H1 (cell line): ENCODE results near the gene MRPS25. TPM values are rescaled to one million over a fixed set of nuclear protein-coding genes. Genes with fewer than 3 reads are reported as not detected.
A peak's percentile ranks its signal among the peaks of the same experiment; 100 is the strongest.

Experiments used
- CTCF ChIA-PET: fragments of 300-600 bp; sonication (Branson Sonifier 250); formaldehyde crosslinking; loops from one replicate; lab custom pipeline; 2021; ENCODE audit not compliant: partially characterized antibody; lab: Charles Lee
- POLR2A ChIA-PET: fragments of 300-600 bp; sonication (Branson Sonifier 250); formaldehyde crosslinking; loops from one replicate; lab custom pipeline; 2021; ENCODE audit warnings: inconsistent platforms; ENCODE audit not compliant: partially characterized antibody; lab: Charles Lee
- DNase-seq, 2 experiments: peaks; one replicate each; pipeline versions ENCODE4 v3.0.0 to v3.0.0-alpha.2; 2010 to 2022; ENCODE audit warnings: low spot score in 2 of 2, low read depth in 1 of 2, mixed read lengths in 1 of 2
- FAIRE-seq: peaks from 2 replicates; lab custom pipeline; 2011; peaks lifted over from hg19 to GRCh38; lab: Jason Lieb, UNC
- H2AFZ ChIP-seq: 2 replicates; pipeline ENCODE4 v1.8.1; 2012; ENCODE audit warnings: low read length, inconsistent platforms
- H2AK5ac ChIP-seq: 2 replicates; pipeline ENCODE4 v1.6.1; 2013; ENCODE audit warnings: low read depth, low read length
- H2BK120ac ChIP-seq: replicated peaks from 2 replicates; pipeline ENCODE3; 2013; ENCODE audit warnings: low read depth, low read length, inconsistent platforms
- H2BK12ac ChIP-seq: 2 replicates; pipeline ENCODE4 v1.6.1; 2013; ENCODE audit warnings: low read depth, low read length
- H2BK15ac ChIP-seq: 2 replicates; pipeline ENCODE4 v1.6.1; 2013; ENCODE audit warnings: low read length
- H2BK20ac ChIP-seq: 2 replicates; pipeline ENCODE4 v1.6.1; 2013; ENCODE audit warnings: low read length
- H2BK5ac ChIP-seq: 2 replicates; pipeline ENCODE4 v1.6.1; 2013; ENCODE audit warnings: low read depth, low read length
- H3K14ac ChIP-seq: 2 replicates; pipeline ENCODE4 v1.6.1; 2013; ENCODE audit warnings: inconsistent platforms; ENCODE audit not compliant: insufficient read length
- H3K18ac ChIP-seq: 2 replicates; pipeline ENCODE4 v1.6.1; 2013; ENCODE audit warnings: low read length; ENCODE audit errors: extremely low read depth
- H3K23ac ChIP-seq: 2 replicates; pipeline ENCODE4 v1.6.1; 2013; ENCODE audit warnings: inconsistent platforms; ENCODE audit not compliant: insufficient read length
- H3K23me2 ChIP-seq: 2 replicates; pipeline ENCODE4 v1.6.1; 2013; ENCODE audit warnings: low read depth, low read length
- H3K27ac ChIP-seq: 2 replicates; pipeline ENCODE4 v1.6.1; 2011; ENCODE audit warnings: low read depth, low read length, inconsistent platforms
- H3K27me3 ChIP-seq, 4 experiments: replicated peaks in 1 of 4; 1 replicate in 1 of 4; 2 replicates in 3 of 4; pipeline versions ENCODE4 v1.6.1 to v1.8.1; 2011 to 2013; ENCODE audit warnings: low read length in 3 of 4, mild to moderate bottlenecking in 3 of 4, inconsistent platforms in 2 of 4, mixed read lengths in 2 of 4, moderate library complexity in 1 of 4; ENCODE audit not compliant: control insufficient read depth in 3 of 4, insufficient read depth in 3 of 4; ENCODE audit errors: extremely low read depth in 1 of 4
- H3K36me3 ChIP-seq, 4 experiments: 2 replicates each; pipeline versions ENCODE4 v1.6.1 to v1.8.1; 2011 to 2013; ENCODE audit warnings: mild to moderate bottlenecking in 4 of 4, low read length in 3 of 4, moderate library complexity in 2 of 4, control low read depth in 1 of 4, inconsistent platforms in 1 of 4; ENCODE audit not compliant: insufficient read depth in 4 of 4, control insufficient read depth in 2 of 4
- H3K4ac ChIP-seq: replicated peaks from 2 replicates; pipeline ENCODE3; 2013; ENCODE audit warnings: low read length, low read depth, mixed read lengths, inconsistent platforms; ENCODE audit not compliant: insufficient read length
- H3K4me1 ChIP-seq, 4 experiments: replicated peaks in 1 of 4; 1 replicate in 1 of 4; 2 replicates in 3 of 4; pipeline versions ENCODE4 v1.6.1 to v1.8.1; 2011 to 2013; ENCODE audit warnings: low read length in 3 of 4, inconsistent platforms in 2 of 4, mixed read lengths in 1 of 4; ENCODE audit not compliant: insufficient read depth in 4 of 4, control insufficient read depth in 3 of 4
- H3K4me2 ChIP-seq, 2 experiments: 2 replicates each; pipeline versions ENCODE4 v1.6.1 to v1.8.1; 2011 to 2013; ENCODE audit warnings: low read depth in 2 of 2, low read length in 2 of 2, control low read depth in 1 of 2, inconsistent platforms in 1 of 2, mild to moderate bottlenecking in 1 of 2; ENCODE audit not compliant: insufficient read depth in 1 of 2
- H3K4me3 ChIP-seq, 4 experiments: fragments of 200-600, 300-600 bp in 1 of 4; sonication (generic), shearing (Covaris generic), sonication (Bioruptor Twin) in 1 of 4; 2 replicates each; pipeline versions ENCODE4 v1.5.1 to v1.8.1; 2011 to 2016; ENCODE audit warnings: low read length in 4 of 4, low read depth in 3 of 4, control low read depth in 2 of 4, inconsistent platforms in 2 of 4, mild to moderate bottlenecking in 2 of 4, mixed read lengths in 1 of 4, moderate library complexity in 1 of 4; ENCODE audit not compliant: insufficient read depth in 2 of 4; ENCODE audit errors: extremely low read depth in 1 of 4
- H3K56ac ChIP-seq: replicated peaks from 2 replicates; pipeline ENCODE3; 2013; ENCODE audit warnings: low read depth, mild to moderate bottlenecking, mixed read lengths, low read length, inconsistent platforms; ENCODE audit not compliant: insufficient read length
- H3K79me1 ChIP-seq: 2 replicates; pipeline ENCODE4 v1.6.1; 2013; ENCODE audit warnings: low read depth, low read length, control low read depth
- H3K79me2 ChIP-seq, 2 experiments: 2 replicates each; pipeline versions ENCODE4 v1.6.1 to v1.8.1; 2012 to 2013; ENCODE audit warnings: low read length in 2 of 2, mild to moderate bottlenecking in 2 of 2, inconsistent platforms in 1 of 2; ENCODE audit not compliant: insufficient read depth in 2 of 2, control insufficient read depth in 1 of 2
- H3K9ac ChIP-seq, 4 experiments: replicated peaks in 1 of 4; 1 replicate in 1 of 4; 2 replicates in 3 of 4; pipeline versions ENCODE4 v1.6.1 to v1.8.1; 2011 to 2013; ENCODE audit warnings: low read depth in 3 of 4, low read length in 3 of 4, control low read depth in 2 of 4, mild to moderate bottlenecking in 2 of 4, moderate library complexity in 2 of 4, inconsistent platforms in 1 of 4; ENCODE audit errors: extremely low read depth in 1 of 4
- H3K9me3 ChIP-seq, 2 experiments: 2 replicates each; pipeline versions ENCODE4 v1.6.1 to v1.8.1; 2012 to 2013; ENCODE audit warnings: mild to moderate bottlenecking in 2 of 2, moderate library complexity in 2 of 2, control low read depth in 1 of 2, inconsistent platforms in 1 of 2, low read depth in 1 of 2, low read length in 1 of 2, mixed read lengths in 1 of 2; ENCODE audit not compliant: insufficient read depth in 2 of 2
- H4K20me1 ChIP-seq, 2 experiments: replicated peaks in 1 of 2; 2 replicates each; pipeline versions ENCODE3 to v1.8.1; 2011 to 2013; ENCODE audit warnings: inconsistent platforms in 2 of 2, low read length in 2 of 2, mild to moderate bottlenecking in 1 of 2; ENCODE audit not compliant: insufficient read depth in 2 of 2, control insufficient read depth in 1 of 2
- H4K5ac ChIP-seq: 2 replicates; pipeline ENCODE4 v1.6.1; 2013; ENCODE audit warnings: low read length, low read depth, mixed read lengths, inconsistent platforms; ENCODE audit not compliant: insufficient read length
- H4K8ac ChIP-seq: 2 replicates; pipeline ENCODE4 v1.8.0; 2013; ENCODE audit warnings: mild to moderate bottlenecking, moderate library complexity, low read length, inconsistent platforms; ENCODE audit not compliant: insufficient read depth; ENCODE audit errors: extremely low read depth
- H4K91ac ChIP-seq: replicated peaks from 2 replicates; pipeline ENCODE3; 2013; ENCODE audit warnings: low read length, mixed read lengths, inconsistent platforms; ENCODE audit not compliant: insufficient read length
- BACH1 ChIP-seq: IDR thresholded peaks from 2 replicates; pipeline ENCODE4 v1.6.1; 2012; ENCODE audit warnings: low read length, improper control_type of control experiment
- CBX5 ChIP-seq: fragments of 300-800, 300-1000 bp; sonication (generic); IDR thresholded peaks from 2 replicates; pipeline ENCODE4 v1.7.1; 2016; ENCODE audit warnings: antibody characterized with exemption, low read length, low read depth
- E2F6 ChIP-seq: IDR thresholded peaks from 2 replicates; pipeline ENCODE4 v1.6.1; 2012; ENCODE audit warnings: inconsistent platforms
- EGR1 ChIP-seq: IDR thresholded peaks from 2 replicates; pipeline ENCODE4 v1.6.1; 2011; ENCODE audit warnings: low read depth, low read length, borderline replicate concordance
- EP300 ChIP-seq, 2 experiments: IDR thresholded peaks; 1 replicate in 1 of 2; 2 replicates in 1 of 2; pipeline ENCODE4 v1.6.1; 2011 to 2012; ENCODE audit warnings: low read depth in 2 of 2, low read length in 2 of 2, mild to moderate bottlenecking in 2 of 2, borderline replicate concordance in 1 of 2, inconsistent platforms in 1 of 2, moderate library complexity in 1 of 2
- EZH2 ChIP-seq: fragments of 200-600 bp; sonication (generic); IDR thresholded peaks from 2 replicates; pipeline ENCODE4 v1.7.1; 2012; ENCODE audit warnings: low read depth, mild to moderate bottlenecking, moderate library complexity, low read length, inconsistent platforms; ENCODE audit not compliant: severe bottlenecking
- NANOG ChIP-seq: IDR thresholded peaks from 2 replicates; pipeline ENCODE4 v1.6.1; 2011; ENCODE audit warnings: low read length, low read depth, mild to moderate bottlenecking, inconsistent platforms; ENCODE audit not compliant: insufficient read depth, poor library complexity, severe bottlenecking
- SIX5 ChIP-seq: IDR thresholded peaks from 2 replicates; pipeline ENCODE4 v1.6.1; 2011; ENCODE audit warnings: mild to moderate bottlenecking, low read depth, low read length
- TAF1 ChIP-seq: IDR thresholded peaks from 2 replicates; pipeline ENCODE4 v1.6.1; 2011; ENCODE audit warnings: mild to moderate bottlenecking, low read depth, low read length
- TEAD4 ChIP-seq: IDR thresholded peaks from 2 replicates; pipeline ENCODE4 v1.6.1; 2012; ENCODE audit warnings: low read depth, low read length, inconsistent platforms, mixed read lengths
- USF2 ChIP-seq: IDR thresholded peaks from 2 replicates; pipeline ENCODE4 v1.6.1; 2011; ENCODE audit warnings: low read length, improper control_type of control experiment
- YY1 ChIP-seq: IDR thresholded peaks from 2 replicates; pipeline ENCODE4 v1.6.1; 2011; ENCODE audit warnings: low read depth, mild to moderate bottlenecking, low read length
- WGBS, 2 experiments: shearing (Covaris generic) in 1 of 2; methylation state at CpG; one replicate each; pipeline versions ENCODE4 v1.1.6 to v1.1.7; 2013 to 2015; ENCODE audit warnings: low lambda C conversion rate in 2 of 2, mixed read lengths in 2 of 2, inconsistent platforms in 1 of 2, low coverage in 1 of 2, missing lambda C conversion rate in 1 of 2; ENCODE audit not compliant: insufficient replicate concordance in 2 of 2, insufficient coverage in 1 of 2, insufficient read length in 1 of 2; ENCODE audit errors: extremely low coverage in 1 of 2, missing lambda C conversion rate in 1 of 2; 5-methylcytosine and 5-hydroxymethylcytosine counted together
- polyA plus RNA-seq, 7 experiments: library from polyadenylated mRNA; depleted of rRNA in 3 of 7; stranded (reverse) in 5 of 7; unstranded in 2 of 7; fragments of >200 nt in 5 of 7; fragments of 200-250 nt in 2 of 7; gene quantifications; 1 replicate in 5 of 7; 2 replicates in 1 of 7; 4 replicates in 1 of 7; pipeline versions ENCODE4 v1.2.1 to v1.2.3, GENCODE V29; 2011 to 2013; ENCODE audit warnings: missing spikeins in 2 of 7, mixed read lengths in 2 of 7
- total RNA-seq: library from RNA; stranded (reverse); fragmentation: NEBNext Ultra II Directional; extraction: Animal tissue kit (Norgen Biotek cat#: 25700); gene quantifications from 2 replicates; pipeline ENCODE4 v1.2.1, GENCODE V29; 2021

The MRPS25 gene
- total and polyA plus RNA-seq, 2 of the 8 experiments (the other 6 are each of a cell fraction or from before 2014, with no cell fraction given), result 23.0 to 56.5 TPM

GRCh38 chr3:15112011-15112410, 46.9 kb upstream of the MRPS25 start:
- no peak overlapping the region for H3K4ac ChIP-seq
- H3K23me2 ChIP-seq, result no peaks in the 10 kb centered on the region
- no peak overlapping the region for H3K14ac ChIP-seq
- CTCF ChIA-PET, result interaction anchor here (0.9 to 1.8 kb wide), 3 partner anchors 9 to 293 kb away, joined by 3 read pairs; no protein-coding TSS in a partner anchor
- no peak overlapping the region for H3K23ac ChIP-seq
- H3K27me3 ChIP-seq, result no peaks in the 10 kb centered on the region
- no peak for TF ChIP-seq CBX5
- TF ChIP-seq YY1, result no peak
- no peak for TF ChIP-seq BACH1
- no peak for TF ChIP-seq TAF1
- TF ChIP-seq E2F6, result no peak
- no peak for TF ChIP-seq EGR1
- no peak for TF ChIP-seq USF2
- no peak for TF ChIP-seq EZH2
- TF ChIP-seq EP300 (IDR thresholded peaks at IDR 0.05; ENCODE audit: borderline replicate concordance in 1 of 2, low read depth in 2 of 2, low read length in 2 of 2), result no peak
- TF ChIP-seq SIX5, result no peak
- no peak for TF ChIP-seq NANOG
- no peak for TF ChIP-seq TEAD4
- no peak overlapping the region for H2BK5ac ChIP-seq
- peaks cover 1 to 18% (median 7%) of the 10 kb centered on the region in 4 experiments; a peak in 5 of 7 replicates for H3K4me1 ChIP-seq
- FAIRE-seq (no peak), DNase-seq (no peak)
- H3K79me2 ChIP-seq, result no peaks in the 10 kb centered on the region
- no peak overlapping the region for H3K27ac ChIP-seq
- H3K18ac ChIP-seq, result no peak overlapping the region
- no peak overlapping the region for H2AK5ac ChIP-seq
- H2BK20ac ChIP-seq, result peak overlapping the region; percentile 35; the same call in 1 of the 2 replicates
- H2BK15ac ChIP-seq, result 0 out of 2 replicates have a peak overlapping the region, but pooled peaks have one; percentile 83
- H3K56ac ChIP-seq, result no peak overlapping the region
- no peak overlapping the region for H4K5ac ChIP-seq
- H3K79me1 ChIP-seq, result no peaks in the 10 kb centered on the region
- WGBS, 2 experiments, result 77% methylated on average over 3 of the region's 3 CpGs; no CpG with 5 or more reads in 1 of the 2 experiments
- no peaks in the 10 kb centered on the region for H4K20me1 ChIP-seq
- no peak overlapping the region for H3K4me3 ChIP-seq
- H2AFZ ChIP-seq, result no peak overlapping the region
- no peak overlapping the region for H4K8ac ChIP-seq
- no peak overlapping the region for H3K4me2 ChIP-seq
- H2BK12ac ChIP-seq, result no peak overlapping the region
- POLR2A ChIA-PET, result no interaction called here
- H3K36me3 ChIP-seq, result no peaks in the 10 kb centered on the region
- H3K9me3 ChIP-seq, result no peaks in the 10 kb centered on the region
- H2BK120ac ChIP-seq, result no peak overlapping the region
- no peak overlapping the region for H4K91ac ChIP-seq
- no peak overlapping the region for H3K9ac ChIP-seq
